ENCODE results near the gene LSM6.

DNA sequence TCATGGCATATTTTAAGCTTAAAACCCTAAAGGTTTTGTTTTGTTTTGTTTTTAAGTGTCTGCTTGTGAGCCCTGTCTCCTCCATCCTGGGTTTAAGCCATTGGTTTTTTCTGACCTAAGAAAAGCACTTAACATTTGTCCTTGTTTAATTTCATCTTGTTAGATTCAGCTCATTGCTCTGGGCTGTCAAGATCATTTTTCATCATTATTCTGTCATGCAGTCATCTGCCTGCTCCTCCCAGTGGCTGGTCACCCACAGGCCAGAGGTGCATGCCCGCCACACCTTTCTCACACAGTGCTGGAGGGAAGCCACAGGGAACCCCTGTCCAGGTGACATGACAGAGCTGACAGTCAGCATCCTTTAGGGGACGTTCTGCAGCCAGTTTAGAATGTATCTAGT lies 27.1 kb downstream of the LSM6 start:
- TF ChIP-seq, protein P1, sequence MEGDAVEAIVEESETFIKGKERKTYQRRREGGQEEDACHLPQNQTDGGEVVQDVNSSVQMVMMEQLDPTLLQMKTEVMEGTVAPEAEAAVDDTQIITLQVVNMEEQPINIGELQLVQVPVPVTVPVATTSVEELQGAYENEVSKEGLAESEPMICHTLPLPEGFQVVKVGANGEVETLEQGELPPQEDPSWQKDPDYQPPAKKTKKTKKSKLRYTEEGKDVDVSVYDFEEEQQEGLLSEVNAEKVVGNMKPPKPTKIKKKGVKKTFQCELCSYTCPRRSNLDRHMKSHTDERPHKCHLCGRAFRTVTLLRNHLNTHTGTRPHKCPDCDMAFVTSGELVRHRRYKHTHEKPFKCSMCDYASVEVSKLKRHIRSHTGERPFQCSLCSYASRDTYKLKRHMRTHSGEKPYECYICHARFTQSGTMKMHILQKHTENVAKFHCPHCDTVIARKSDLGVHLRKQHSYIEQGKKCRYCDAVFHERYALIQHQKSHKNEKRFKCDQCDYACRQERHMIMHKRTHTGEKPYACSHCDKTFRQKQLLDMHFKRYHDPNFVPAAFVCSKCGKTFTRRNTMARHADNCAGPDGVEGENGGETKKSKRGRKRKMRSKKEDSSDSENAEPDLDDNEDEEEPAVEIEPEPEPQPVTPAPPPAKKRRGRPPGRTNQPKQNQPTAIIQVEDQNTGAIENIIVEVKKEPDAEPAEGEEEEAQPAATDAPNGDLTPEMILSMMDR (conservative IDR thresholded peaks at IDR 0.05) = no peak
- no peak for TF ChIP-seq ZFX (IDR thresholded peaks at IDR 0.05)

All from C4-2B (cell line).